ENCODE measurements around the gene CACNA1C.

Gene CACNA1C

DNA sequence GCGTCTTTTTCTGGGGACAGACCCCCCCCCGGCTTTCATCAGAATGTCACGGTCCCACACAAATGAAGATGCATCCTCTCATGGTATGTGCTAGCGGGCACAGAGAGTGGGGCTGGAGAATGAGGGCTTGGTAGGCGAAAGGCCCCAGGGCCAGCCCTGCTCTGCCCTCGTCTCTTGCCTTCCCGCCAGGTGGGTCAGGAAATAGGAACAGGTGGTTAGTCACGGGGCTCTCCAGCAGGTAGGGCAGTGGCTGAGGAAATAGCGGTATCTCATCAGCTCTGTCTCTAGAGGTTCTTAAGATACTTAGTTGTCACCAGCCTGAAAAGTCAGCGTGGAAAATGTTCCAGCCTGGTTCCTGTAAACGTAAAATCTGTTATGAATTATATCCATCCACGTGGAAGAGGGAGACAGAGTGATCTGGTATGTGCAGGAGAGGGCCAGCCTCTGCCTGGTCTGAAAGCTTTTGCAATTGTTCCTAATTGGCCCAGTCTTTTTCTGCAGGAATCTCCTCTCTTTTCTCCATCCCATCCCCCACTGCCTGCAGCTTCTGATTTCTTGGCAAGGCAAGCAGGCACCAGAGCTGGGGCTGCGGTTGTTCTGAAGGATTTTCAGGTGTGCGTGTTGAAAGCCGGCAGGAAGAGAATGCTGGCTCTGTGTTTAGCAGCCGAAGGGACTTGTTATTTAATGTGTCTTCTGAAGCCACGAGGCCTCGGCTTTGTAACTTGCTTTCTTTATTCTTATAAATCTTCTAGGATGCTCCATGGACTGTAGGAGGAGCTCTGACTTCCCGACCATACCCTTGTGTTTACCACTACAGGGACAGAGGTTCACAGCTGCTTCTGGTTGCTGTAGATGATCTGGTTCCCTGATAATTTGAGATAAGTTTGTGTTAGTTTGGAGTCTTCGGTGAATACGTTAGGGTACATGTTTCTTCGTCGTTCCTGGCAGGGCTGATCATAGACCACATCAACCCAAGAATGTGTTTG lies 131.1 kb downstream of the CACNA1C start:
- Histone ChIP-seq H3K27ac (peak overlapping the region in 12 of 21 experiments; percentile 0 to 69 (median 24)), H3K4me3 (no peak overlapping the region)

DNA sequence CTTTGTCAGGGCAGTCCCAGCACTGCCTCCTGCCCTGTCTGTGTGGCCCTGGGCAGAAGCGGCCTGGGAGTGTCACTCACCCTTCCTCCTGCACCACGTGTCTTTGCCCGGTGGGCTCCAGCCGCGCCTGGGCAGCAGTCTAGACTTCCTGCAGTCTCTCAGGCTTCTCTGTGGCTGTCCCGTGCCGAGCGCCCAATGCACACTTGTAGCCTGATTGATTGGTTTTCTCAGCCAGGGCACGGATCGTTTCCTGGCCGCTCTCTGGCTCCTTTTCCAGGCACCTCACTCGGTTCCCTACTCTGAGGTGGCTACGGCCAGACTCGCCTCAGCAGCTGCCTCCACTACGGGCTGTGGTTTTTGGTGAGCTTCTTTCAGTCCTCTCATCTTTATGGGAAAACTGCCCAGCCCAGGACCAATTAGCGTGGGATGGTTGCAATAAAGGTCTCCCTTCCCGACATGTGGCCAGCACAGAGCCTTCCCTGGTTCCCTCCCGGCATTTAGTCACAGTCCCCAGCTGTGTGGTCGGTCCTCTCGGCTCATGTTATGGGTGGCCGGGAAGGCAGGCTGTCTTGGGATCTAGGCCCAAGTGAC lies 133.1 kb downstream of the CACNA1C start:
- Histone ChIP-seq H3K27ac (no peak overlapping the region), H3K4me3 (no peak overlapping the region)

- Histone ChIP-seq H3K27ac (no peak overlapping the region), H3K4me3 (no peak overlapping the region)
These were observed 134.6 kb downstream of the CACNA1C start for GRCh38 chr12:2187195-2187945.

GRCh38 chr12:2190085-2190484 lies 137.3 kb downstream of the CACNA1C start:
- no peak overlapping the region for H3K4me3 ChIP-seq
- H3K27ac ChIP-seq: no peak overlapping the region

DNA sequence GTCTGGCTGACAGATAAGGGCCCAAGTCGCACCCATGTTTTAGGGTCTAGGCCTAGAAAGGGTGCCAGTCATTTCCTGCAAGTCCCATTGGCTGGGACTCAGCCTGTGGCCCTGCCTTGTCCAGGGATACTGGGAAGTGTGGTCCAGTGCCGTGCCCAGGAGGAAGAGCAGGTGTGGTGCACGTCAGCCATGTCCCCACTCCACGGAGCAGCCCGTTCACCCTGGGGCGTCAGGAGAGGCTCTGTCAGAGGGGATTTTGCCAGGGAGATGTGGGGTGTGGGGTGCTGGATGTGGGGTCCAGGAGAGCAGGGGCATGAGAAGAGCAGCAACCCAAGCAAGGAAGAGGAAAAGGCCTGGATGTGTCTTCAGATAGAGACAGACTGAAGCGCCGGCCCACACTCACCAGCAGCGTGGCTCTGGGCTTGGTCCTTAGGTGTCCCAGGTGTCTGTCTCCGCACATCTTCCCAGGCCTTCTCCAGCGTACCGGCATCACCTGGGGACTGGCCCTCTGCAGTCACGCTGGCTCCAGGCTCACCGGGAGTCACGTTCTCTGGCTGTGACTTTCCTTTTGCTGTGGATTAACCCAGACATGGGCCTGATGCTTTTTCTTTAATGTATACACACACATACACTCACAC lies 138.2 kb downstream of the CACNA1C start:
- Histone ChIP-seq H3K27ac (no peak overlapping the region), H3K4me3 (no peak overlapping the region)

- H3K4me3 ChIP-seq: no peak overlapping the region
- H3K27ac ChIP-seq: no peak overlapping the region
These were observed 138.9 kb downstream of the CACNA1C start for GRCh38 chr12:2191534-2192153.

DNA sequence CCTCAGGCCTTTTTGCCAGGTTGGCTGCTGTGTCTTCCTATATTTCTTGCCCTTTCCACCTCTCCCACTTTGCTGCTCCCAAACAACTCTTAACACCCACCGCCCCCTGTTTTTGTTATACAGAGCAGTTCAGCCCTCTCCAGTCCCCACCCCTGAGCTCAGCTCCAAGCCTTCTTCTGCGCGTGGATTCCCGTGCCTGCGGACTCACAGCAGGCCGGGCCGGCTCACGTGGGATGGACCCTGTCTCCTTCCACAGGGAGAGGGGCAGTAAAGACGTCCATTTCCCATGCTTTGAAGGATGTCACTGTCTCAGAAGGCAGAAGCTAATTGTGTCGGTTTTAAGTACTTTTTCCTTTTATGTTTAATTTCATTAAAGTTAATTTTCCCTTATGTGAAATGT lies 139.4 kb downstream of the CACNA1C start:
- H3K27ac ChIP-seq: no peak overlapping the region

DNA sequence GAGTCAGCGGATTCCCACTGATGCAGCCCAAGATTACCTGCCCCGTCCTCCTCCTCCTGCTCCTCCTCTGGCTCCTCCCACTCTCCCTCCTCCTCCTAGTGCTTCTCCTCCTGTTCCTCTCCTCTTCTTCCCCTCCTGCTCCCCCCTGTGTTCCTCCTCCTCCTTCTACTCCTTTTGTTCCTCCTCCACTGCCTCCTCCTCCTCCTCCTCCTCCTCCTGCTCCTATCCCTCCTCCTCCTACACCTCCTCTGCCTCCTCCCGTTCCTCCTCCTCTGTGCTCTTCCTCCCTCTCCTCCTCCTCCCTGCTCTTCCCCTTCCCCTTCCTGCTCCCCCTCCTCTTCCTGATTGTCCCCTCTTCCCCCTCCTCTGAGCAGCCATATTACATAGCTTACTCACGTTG lies 141.3 kb downstream of the CACNA1C start:
- H3K27ac ChIP-seq: peak overlapping the region in 1 of 21 experiments; percentile 14
- no peak overlapping the region for H3K4me3 ChIP-seq

More for the DNA sequence above, 139.4 kb downstream of the CACNA1C start:
- no peak overlapping the region for H3K4me3 ChIP-seq

DNA sequence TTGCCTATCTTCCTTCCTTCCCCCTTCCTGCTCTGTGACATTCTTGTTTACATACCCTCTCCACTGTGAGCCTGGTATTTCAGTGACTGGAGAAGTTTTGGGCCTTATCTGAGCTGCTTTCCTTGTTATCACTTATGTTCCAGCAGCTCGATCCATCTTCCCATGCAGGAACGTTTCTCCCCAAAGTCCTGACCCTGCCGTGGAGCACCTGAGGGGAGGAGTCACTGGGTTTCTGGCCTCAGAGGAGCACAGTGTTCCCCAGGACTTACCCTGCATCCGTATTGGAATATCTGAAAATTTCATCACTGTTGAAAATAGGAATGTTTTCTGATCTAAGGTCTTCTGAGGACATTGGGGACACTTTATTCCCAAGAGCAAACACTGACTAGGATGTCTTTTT lies 141.8 kb downstream of the CACNA1C start:
- Histone ChIP-seq H3K4me3 (no peak overlapping the region), H3K27ac (peak overlapping the region in 1 of 21 experiments; percentile 14)

DNA sequence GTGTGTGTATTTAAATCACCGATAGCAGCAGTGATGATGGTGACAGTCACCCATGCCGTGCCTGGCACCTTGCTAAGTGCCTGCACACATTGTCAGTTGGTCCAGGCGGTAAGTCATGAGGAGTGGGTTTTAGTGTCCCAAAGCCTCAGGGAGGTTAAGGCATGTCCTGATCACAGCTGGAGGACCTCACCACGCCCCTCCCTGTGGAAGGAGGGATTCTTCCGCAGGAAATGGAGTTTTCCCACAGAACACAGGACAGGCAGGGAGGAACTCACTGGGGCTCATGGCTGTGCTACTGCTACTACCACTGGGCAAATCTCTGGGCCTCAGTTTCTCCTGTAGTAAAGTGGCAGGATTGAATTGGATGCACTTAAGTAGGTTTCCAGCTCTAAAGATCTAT lies 142.3 kb downstream of the CACNA1C start:
- Histone ChIP-seq H3K4me3 (no peak overlapping the region), H3K27ac (no peak overlapping the region)

- Histone ChIP-seq H3K4me3 (no peak overlapping the region), H3K27ac (no peak overlapping the region)
These were observed 145.3 kb downstream of the CACNA1C start for GRCh38 chr12:2198005-2198501.

DNA sequence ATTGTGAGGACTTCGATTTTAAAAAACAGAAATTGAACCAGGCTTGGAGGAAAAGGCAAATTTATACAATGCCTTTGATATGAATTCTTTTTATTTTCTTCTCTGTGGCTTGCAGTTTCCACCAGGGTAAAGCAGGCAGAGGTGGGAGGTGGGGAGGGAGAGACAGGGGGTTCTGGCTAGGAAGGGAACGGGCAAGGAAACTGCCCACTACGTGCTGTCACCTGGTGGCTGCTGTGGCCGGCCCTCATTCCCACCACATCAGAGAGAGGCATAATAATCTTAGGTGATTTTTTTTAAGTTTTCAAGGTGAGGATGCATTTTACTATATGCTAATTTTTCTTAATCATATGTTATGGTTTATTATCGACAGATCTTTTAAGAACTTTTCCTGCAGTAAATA lies 145.8 kb downstream of the CACNA1C start:
- Histone ChIP-seq H3K4me3 (no peak overlapping the region), H3K27ac (no peak overlapping the region)

GRCh38 chr12:2205996-2206395 lies 153.2 kb downstream of the CACNA1C start:
- Histone ChIP-seq H3K4me3 (no peak overlapping the region), H3K27ac (no peak overlapping the region)

GRCh38 chr12:2208837-2209635 lies 156.2 kb downstream of the CACNA1C start:
- Histone ChIP-seq H3K4me3 (no peak overlapping the region), H3K27ac (no peak overlapping the region)

DNA sequence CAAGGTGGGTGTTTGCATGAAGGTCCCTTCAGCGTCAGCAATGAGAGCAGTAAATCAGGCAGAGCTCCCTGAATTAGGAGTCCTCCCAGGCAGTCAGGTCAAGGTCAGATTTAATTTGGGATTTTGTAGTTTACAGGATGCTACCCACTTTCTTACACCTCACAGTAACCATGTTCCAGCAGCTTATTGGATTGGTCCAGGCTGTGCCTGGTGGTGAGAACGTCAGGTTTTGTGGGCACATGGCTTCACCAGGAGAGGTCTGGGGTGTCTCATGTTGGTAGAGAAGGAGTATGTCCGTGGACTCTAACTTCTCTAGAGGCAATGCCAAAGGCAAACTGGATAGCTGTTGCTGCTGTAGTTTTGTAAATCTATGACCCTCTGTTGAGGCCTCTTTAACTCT lies 158.3 kb downstream of the CACNA1C start:
- no peak overlapping the region for H3K4me3 ChIP-seq
- H3K27ac ChIP-seq: no peak overlapping the region

DNA sequence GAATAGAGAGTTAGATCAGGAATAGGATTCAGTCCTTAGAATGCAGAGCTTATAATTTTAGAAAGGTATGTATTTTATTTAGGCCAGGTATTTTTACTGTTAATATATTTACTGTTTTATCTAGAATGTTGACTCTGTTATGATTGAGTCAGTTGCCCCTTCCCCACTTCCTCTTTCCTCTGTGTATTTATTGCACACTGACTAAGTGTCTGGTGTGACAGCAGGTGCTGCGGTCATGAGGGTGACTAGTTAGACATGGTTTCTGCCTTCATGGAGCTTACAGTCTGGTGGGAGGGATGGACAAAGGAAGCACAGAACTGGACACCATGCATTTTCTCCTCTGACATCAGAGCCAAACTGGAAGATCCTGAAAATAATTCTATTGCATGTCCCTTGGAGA lies 159.8 kb downstream of the CACNA1C start:
- Histone ChIP-seq H3K4me3 (no peak overlapping the region), H3K27ac (no peak overlapping the region)

DNA sequence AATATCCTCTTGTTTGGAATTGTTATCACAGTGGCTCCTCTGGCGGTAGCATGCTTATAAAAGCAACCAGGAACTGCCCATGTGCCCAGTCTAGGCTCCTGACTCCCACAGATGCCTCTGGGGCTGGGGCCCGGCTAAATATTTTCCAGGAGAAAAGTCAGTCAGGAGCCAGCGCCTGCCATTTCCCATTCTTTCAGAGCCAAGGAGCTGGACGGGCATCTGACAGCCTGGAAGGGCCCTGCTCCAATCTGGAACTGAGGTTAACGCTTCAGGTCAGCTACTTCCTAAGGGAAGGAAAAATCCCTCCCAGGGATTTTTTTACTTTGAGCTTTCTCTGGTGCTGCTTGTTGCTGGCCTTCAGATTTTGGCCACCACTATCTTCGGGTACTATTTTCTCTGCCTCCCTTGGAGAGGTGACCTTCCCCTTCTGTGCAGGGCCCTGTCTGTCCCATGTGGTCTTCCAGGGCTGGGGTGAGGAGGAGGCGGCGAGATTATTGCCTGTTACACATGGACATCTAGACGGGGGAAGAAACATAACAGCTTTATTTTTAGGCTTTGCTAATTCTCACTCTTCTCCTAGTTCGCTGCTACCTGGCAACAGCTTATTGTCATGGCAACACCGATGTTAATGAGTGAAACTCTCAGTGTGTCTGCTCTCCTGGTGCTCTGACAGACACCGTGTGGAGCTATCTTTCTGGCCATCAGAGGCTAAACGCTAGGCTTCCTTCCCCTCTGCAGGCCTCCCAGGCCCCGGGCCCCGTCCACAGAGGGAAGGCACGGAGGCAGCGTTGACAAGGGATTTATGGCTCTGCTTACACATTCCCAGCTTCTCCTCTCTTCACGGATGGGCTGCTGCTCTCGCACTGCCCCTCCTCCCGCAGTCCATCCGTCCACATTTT lies 160.4 kb downstream of the CACNA1C start:
- Histone ChIP-seq H3K27ac (no peak overlapping the region), H3K4me3 (no peak overlapping the region)

- Histone ChIP-seq H3K4me3 (no peak overlapping the region), H3K27ac (no peak overlapping the region)
These were observed 161.6 kb downstream of the CACNA1C start for GRCh38 chr12:2214411-2214810.
